ENCODE results near the gene OR10G3.
A peak's percentile ranks its signal among the peaks of the same experiment; 100 is the strongest.

The OR10G3 gene

DNA sequence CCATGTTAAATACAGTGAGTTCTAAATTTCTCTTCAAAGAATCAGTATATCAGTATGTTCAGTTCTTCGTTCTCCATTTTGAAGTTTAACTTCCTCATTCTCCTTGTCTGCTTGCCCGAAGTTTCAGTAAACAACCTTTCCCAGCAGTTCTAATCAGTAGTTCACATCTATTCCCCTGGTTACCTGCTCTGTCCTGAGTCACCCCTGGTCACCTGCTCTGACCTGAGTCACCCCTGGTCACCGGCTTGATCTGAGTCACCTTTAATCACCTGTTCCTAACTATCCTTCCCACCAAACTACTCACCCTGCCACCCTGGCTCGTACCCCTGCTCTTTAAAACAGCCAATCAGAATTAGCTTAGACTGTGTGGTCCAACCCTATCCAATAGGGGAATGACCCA lies 9.4 kb upstream of the OR10G3 start:
- no peak overlapping the region for H3K27ac ChIP-seq (ENCODE audit: poor library complexity, severe bottlenecking)
- no peak for DNase-seq (ENCODE audit: low spot score)
- TF ChIP-seq, protein P1, sequence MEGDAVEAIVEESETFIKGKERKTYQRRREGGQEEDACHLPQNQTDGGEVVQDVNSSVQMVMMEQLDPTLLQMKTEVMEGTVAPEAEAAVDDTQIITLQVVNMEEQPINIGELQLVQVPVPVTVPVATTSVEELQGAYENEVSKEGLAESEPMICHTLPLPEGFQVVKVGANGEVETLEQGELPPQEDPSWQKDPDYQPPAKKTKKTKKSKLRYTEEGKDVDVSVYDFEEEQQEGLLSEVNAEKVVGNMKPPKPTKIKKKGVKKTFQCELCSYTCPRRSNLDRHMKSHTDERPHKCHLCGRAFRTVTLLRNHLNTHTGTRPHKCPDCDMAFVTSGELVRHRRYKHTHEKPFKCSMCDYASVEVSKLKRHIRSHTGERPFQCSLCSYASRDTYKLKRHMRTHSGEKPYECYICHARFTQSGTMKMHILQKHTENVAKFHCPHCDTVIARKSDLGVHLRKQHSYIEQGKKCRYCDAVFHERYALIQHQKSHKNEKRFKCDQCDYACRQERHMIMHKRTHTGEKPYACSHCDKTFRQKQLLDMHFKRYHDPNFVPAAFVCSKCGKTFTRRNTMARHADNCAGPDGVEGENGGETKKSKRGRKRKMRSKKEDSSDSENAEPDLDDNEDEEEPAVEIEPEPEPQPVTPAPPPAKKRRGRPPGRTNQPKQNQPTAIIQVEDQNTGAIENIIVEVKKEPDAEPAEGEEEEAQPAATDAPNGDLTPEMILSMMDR (IDR thresholded peaks at IDR 0.05; ENCODE audit: poor library complexity, severe bottlenecking), result no peak
- no peaks in the 10 kb centered on the region for H3K4me1 ChIP-seq (ENCODE audit: insufficient read depth, poor library complexity, severe bottlenecking)
- H3K4me3 ChIP-seq (ENCODE audit: severe bottlenecking), result no peak overlapping the region
- no peak for ATAC-seq (ENCODE audit: low read depth)
- H3K27me3 ChIP-seq (ENCODE audit: insufficient read depth, poor library complexity, severe bottlenecking), result peaks cover 7% of the 10 kb centered on the region
- no peaks in the 10 kb centered on the region for H3K36me3 ChIP-seq (ENCODE audit: low read depth)
- no peaks in the 10 kb centered on the region for H3K9me3 ChIP-seq (ENCODE audit: severe bottlenecking)

DNA sequence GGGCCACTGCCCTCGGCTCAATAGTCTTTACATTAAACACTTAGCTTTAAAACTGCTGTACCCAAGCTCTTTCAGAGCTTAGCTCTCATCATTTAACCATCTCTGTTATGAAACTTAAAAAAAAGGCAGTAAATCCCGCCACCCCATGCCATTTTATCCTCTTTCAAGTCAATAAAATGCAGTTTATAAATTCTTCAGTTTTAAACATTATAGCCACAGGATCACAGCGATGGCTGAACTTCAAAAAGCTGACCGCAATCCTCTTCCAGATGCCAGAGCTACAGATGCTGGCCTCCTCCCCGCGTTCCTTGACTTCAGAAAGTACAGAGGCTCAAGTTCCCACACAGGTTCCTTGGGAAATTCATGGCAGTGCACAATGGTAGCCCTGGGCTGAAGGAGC lies 4.2 kb downstream of the OR10G3 start:
- DNase-seq (ENCODE audit: low spot score) (no peak), ATAC-seq (ENCODE audit: low read depth) (0 out of 3 replicates have a peak, but pooled peaks have one; percentile 21)
- Histone ChIP-seq H3K36me3 (ENCODE audit: low read depth) (no peaks in the 10 kb centered on the region), H3K27ac (ENCODE audit: poor library complexity, severe bottlenecking) (no peak overlapping the region), H3K4me1 (ENCODE audit: insufficient read depth, poor library complexity, severe bottlenecking) (no peaks in the 10 kb centered on the region), H3K9me3 (ENCODE audit: severe bottlenecking) (no peaks in the 10 kb centered on the region), H3K4me3 (ENCODE audit: severe bottlenecking) (no peak overlapping the region), H3K27me3 (ENCODE audit: insufficient read depth, poor library complexity, severe bottlenecking) (peaks cover 22% of the 10 kb centered on the region)
- TF ChIP-seq, protein P1 (IDR thresholded peaks at IDR 0.05; ENCODE audit: poor library complexity, severe bottlenecking), result no peak

DNA sequence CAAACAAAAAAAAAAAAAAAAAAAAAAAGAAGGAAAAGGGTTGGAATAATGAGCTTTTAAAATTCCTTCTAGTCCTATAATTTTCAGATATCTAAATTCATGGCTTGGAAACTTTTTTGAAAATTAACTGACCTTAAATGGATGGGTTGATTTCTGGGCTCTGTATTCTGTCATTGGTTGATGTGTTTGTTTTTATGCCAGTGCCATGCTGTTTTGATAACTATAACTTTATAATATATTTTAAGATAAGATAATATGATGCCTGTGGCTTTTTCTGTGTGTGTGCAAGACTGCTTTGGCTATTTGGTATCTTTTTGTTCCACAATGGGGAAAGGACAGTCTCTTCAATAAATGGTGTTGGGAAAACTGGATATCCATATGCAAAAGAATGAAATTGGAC lies 7.3 kb downstream of the OR10G3 start:
- Histone ChIP-seq H3K27ac (ENCODE audit: poor library complexity, severe bottlenecking) (no peak overlapping the region), H3K27me3 (ENCODE audit: insufficient read depth, poor library complexity, severe bottlenecking) (peaks cover 13% of the 10 kb centered on the region), H3K9me3 (ENCODE audit: severe bottlenecking) (no peaks in the 10 kb centered on the region), H3K36me3 (ENCODE audit: low read depth) (no peaks in the 10 kb centered on the region), H3K4me1 (ENCODE audit: insufficient read depth, poor library complexity, severe bottlenecking) (no peaks in the 10 kb centered on the region), H3K4me3 (ENCODE audit: severe bottlenecking) (no peak overlapping the region)
- DNase-seq (ENCODE audit: low spot score), result no peak
- TF ChIP-seq, protein P1 (IDR thresholded peaks at IDR 0.05; ENCODE audit: poor library complexity, severe bottlenecking), result no peak
- ATAC-seq (ENCODE audit: low read depth), result no peak

DNA sequence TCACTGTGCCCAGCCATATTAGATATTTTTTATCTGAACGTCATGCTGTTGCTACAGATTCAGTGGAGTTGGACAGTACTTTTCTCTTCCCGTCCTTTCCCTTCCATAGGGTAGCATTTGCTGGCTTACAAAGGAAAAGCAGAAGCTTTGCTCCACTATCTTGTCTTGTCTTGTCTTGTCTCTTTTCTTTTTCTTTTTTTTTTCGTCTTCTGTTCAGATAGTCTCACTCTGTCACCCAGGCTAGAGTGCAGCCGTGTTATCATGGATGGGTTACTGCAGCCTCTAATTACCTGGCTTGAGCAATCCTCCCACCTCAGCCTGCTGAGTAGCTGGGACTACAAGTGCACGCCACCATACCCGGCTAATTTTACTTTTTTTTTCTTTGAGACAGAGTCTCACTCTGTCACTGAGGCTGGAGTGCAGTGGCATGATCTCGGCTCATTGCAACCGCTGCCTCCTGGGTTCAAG lies 21.1 kb downstream of the OR10G3 start:
- ATAC-seq (ENCODE audit: low read depth), result no peak
- Histone ChIP-seq H3K4me3 (ENCODE audit: severe bottlenecking) (no peak overlapping the region), H3K27me3 (ENCODE audit: insufficient read depth, poor library complexity, severe bottlenecking) (no peaks in the 10 kb centered on the region), H3K4me1 (ENCODE audit: insufficient read depth, poor library complexity, severe bottlenecking) (peaks cover 3% of the 10 kb centered on the region), H3K9me3 (ENCODE audit: severe bottlenecking) (no peaks in the 10 kb centered on the region), H3K36me3 (ENCODE audit: low read depth) (no peaks in the 10 kb centered on the region), H3K27ac (ENCODE audit: poor library complexity, severe bottlenecking) (no peak overlapping the region)
- TF ChIP-seq, protein P1 (IDR thresholded peaks at IDR 0.05; ENCODE audit: poor library complexity, severe bottlenecking), result no peak
- DNase-seq (ENCODE audit: low spot score), result no peak

DNA sequence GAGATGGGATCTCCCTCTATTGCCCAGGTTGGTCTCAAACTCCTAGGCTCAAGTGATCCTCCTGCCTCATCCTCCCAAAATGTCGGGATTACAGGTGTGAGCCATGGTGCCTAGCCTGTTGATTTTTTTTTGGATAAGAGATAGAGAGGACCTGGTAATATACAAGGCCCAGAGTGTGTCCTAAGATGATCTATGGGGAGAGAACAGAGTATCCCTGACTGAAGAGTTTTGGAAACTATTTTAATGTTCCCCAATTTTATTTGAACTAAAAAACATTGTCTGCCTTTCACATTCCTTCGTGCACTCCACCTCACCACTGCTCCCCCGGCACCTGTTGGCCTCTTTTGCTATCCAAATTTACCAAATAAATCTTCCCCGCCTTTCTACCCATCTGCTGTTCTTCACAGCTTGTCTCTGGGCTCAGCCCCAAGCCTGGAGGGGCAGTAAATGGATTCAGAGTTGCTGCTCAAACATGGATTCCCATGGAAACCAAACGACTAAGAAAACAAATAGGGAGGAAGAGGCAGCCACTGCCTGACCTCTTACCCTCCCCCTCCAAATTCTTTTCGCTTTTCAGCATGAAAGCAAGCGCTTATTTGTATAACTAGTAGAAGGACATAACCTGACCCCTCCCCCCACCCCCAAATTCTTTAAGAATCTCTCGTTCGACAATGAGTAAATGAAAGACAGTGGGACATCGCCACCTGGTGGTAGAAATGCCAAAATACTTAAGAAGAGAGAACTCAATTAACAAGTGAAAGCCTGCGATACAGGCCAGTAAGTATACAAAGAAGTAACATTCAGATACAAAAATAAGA lies 22.6 kb downstream of the OR10G3 start:
- peak overlapping the region; percentile 8 for H3K4me3 ChIP-seq (ENCODE audit: severe bottlenecking)

More for the DNA sequence above, 22.6 kb downstream of the OR10G3 start:
- Histone ChIP-seq H3K4me1 (ENCODE audit: insufficient read depth, poor library complexity, severe bottlenecking) (peaks cover 3% of the 10 kb centered on the region), H3K36me3 (ENCODE audit: low read depth) (no peaks in the 10 kb centered on the region), H3K9me3 (ENCODE audit: severe bottlenecking) (no peaks in the 10 kb centered on the region), H3K27me3 (ENCODE audit: insufficient read depth, poor library complexity, severe bottlenecking) (no peaks in the 10 kb centered on the region), H3K27ac (ENCODE audit: poor library complexity, severe bottlenecking) (no peak overlapping the region)
- TF ChIP-seq, protein P1 (IDR thresholded peaks at IDR 0.05; ENCODE audit: poor library complexity, severe bottlenecking), result peak; percentile 94
- DNase-seq (ENCODE audit: low spot score) (no peak), ATAC-seq (ENCODE audit: low read depth) (peak; percentile 71)

Measured in RWPE2 (cell line).